ENCODE results near the gene CHAF1A.
A peak's percentile ranks its signal among the peaks of the same experiment; 100 is the strongest.

CHAF1A gene

GRCh38 chr19:4456476-4456842 lies 54.0 kb downstream of the CHAF1A start:
- DNase-seq (ENCODE audit: low spot score): peak; percentile 76

- DNase-seq (ENCODE audit: low spot score): peak; percentile 92
These were observed 54.6 kb downstream of the CHAF1A start for GRCh38 chr19:4456843-4457653.

- DNase-seq (ENCODE audit: low spot score): peak; percentile 94
These were observed 55.4 kb downstream of the CHAF1A start, which contains the start of gene UBXN6 for GRCh38 chr19:4457654-4458395. UBXN6 (minus strand) TSS chr19:4457794; CDS start chr19:4457697, 97 bp downstream.

GRCh38 chr19:4464815-4465581 lies 62.6 kb downstream of the CHAF1A start:
- DNase-seq (ENCODE audit: low spot score): no peak

- no peak for DNase-seq (ENCODE audit: low spot score)
These were observed 65.4 kb downstream of the CHAF1A start for GRCh38 chr19:4467835-4468234.

- peak; percentile 91 for DNase-seq (ENCODE audit: low spot score)
These were observed 69.1 kb downstream of the CHAF1A start for GRCh38 chr19:4471403-4472173.

- DNase-seq (ENCODE audit: low spot score): peak; percentile 97
These were observed 69.9 kb downstream of the CHAF1A start, which contains the start of gene HDGFL2 for GRCh38 chr19:4472174-4472974. HDGFL2 (plus strand) TSS chr19:4472297; CDS start chr19:4472351, 54 bp downstream.

- no peak for DNase-seq (ENCODE audit: low spot score)
These were observed 70.7 kb downstream of the CHAF1A start for GRCh38 chr19:4473011-4473762.

- DNase-seq (ENCODE audit: low spot score): peak; percentile 45
These were observed 71.5 kb downstream of the CHAF1A start for GRCh38 chr19:4473763-4474513.

GRCh38 chr19:4474514-4475022 lies 72.1 kb downstream of the CHAF1A start:
- peak; percentile 89 for DNase-seq (ENCODE audit: low spot score)

- DNase-seq (ENCODE audit: low spot score): no peak
These were observed 74.8 kb downstream of the CHAF1A start for GRCh38 chr19:4477034-4477801.

- no peak for DNase-seq (ENCODE audit: low spot score)
These were observed 80.4 kb downstream of the CHAF1A start for GRCh38 chr19:4482721-4483364.

GRCh38 chr19:4483385-4483784 lies 80.9 kb downstream of the CHAF1A start:
- no peak for DNase-seq (ENCODE audit: low spot score)

GRCh38 chr19:4487572-4487971 lies 85.1 kb downstream of the CHAF1A start:
- peak; percentile 17 for DNase-seq (ENCODE audit: low spot score)

- peak; percentile 18 for DNase-seq (ENCODE audit: low spot score)
These were observed 86.1 kb downstream of the CHAF1A start for GRCh38 chr19:4488496-4488895.

GRCh38 chr19:4491446-4491845 lies 89.0 kb downstream of the CHAF1A start:
- DNase-seq (ENCODE audit: low spot score): no peak

GRCh38 chr19:4492337-4493103 lies 90.1 kb downstream of the CHAF1A start:
- no peak for DNase-seq (ENCODE audit: low spot score)

Data from D341Med (cell line).